SK-N-SH treated with all-trans-retinoic acid at 6 μM for 48 hours (cell line): ENCODE measurements around the gene SIK3.

Source experiments
- ATAC-seq: fragments of 200-7000 bp; cut with Tn5 transposase; 3 replicates; pipeline ENCODE4 v1.9.1; 2020; ENCODE audit warnings: mild to moderate bottlenecking, moderate library complexity
- ARNTL ChIP-seq: fragments of 450-650 bp; formaldehyde crosslinking; IDR thresholded peaks from 2 replicates; pipeline ENCODE4 v1.5.0; 2020; ENCODE audit warnings: low read depth, mild to moderate bottlenecking, moderate library complexity, borderline replicate concordance
- BACH2 ChIP-seq: fragments of 250-450 bp; sonication (Bioruptor Pico); IDR thresholded peaks from 2 replicates; pipeline ENCODE4 v1.9.0; 2021; ENCODE audit warnings: mild to moderate bottlenecking, borderline replicate concordance
- CSDC2 ChIP-seq: fragments of 250-450 bp; sonication (Bioruptor Pico); IDR thresholded peaks from 2 replicates; pipeline ENCODE4 v1.5.0; 2020; ENCODE audit warnings: mild to moderate bottlenecking, moderate library complexity
- ESRRG ChIP-seq: fragments of 250-450 bp; sonication (Bioruptor Pico); IDR thresholded peaks from 2 replicates; pipeline ENCODE4 v1.6.1; 2021; ENCODE audit warnings: mild to moderate bottlenecking
- GLIS3 ChIP-seq: fragments of 250-450 bp; sonication (Bioruptor Pico); IDR thresholded peaks from 2 replicates; pipeline ENCODE4 v1.5.0; 2020; ENCODE audit warnings: mild to moderate bottlenecking, moderate library complexity
- ISL1 ChIP-seq: fragments of 250-450 bp; sonication (Bioruptor Pico); IDR thresholded peaks from 2 replicates; pipeline ENCODE4 v2.1.2; 2022; ENCODE audit warnings: mild to moderate bottlenecking, moderate library complexity
- PPARA ChIP-seq: fragments of 250-450 bp; sonication (Bioruptor Pico); IDR thresholded peaks from 2 replicates; pipeline ENCODE4 v1.5.0; 2020; ENCODE audit warnings: mild to moderate bottlenecking, borderline replicate concordance
- RARB ChIP-seq: fragments of 250-450 bp; sonication (Bioruptor Pico); IDR thresholded peaks from 2 replicates; pipeline ENCODE4 v1.8.0; 2021; ENCODE audit warnings: mild to moderate bottlenecking, moderate library complexity
- SNAI2 ChIP-seq: fragments of 250-450 bp; sonication (Bioruptor Pico); IDR thresholded peaks from 2 replicates; pipeline ENCODE4 v1.5.0; 2020; ENCODE audit warnings: mild to moderate bottlenecking, moderate library complexity
- TCF4 ChIP-seq: fragments of 250-450 bp; sonication (Bioruptor Pico); IDR thresholded peaks from 2 replicates; pipeline ENCODE4 v1.8.0; 2021; ENCODE audit warnings: mild to moderate bottlenecking, moderate library complexity, borderline replicate concordance
- TOX ChIP-seq: fragments of 250-450 bp; sonication (Bioruptor Pico); IDR thresholded peaks from 2 replicates; pipeline ENCODE4 v1.8.0; 2021; ENCODE audit warnings: mild to moderate bottlenecking, moderate library complexity, borderline replicate concordance
- ZC3H10 ChIP-seq: fragments of 250-450 bp; sonication (Bioruptor Pico); IDR thresholded peaks from 2 replicates; pipeline ENCODE4 v1.5.1; 2021; ENCODE audit warnings: mild to moderate bottlenecking, moderate library complexity
- ZFP3 ChIP-seq: fragments of 250-450 bp; sonication (Bioruptor Pico); IDR thresholded peaks from 2 replicates; pipeline ENCODE4 v1.5.0; 2020; ENCODE audit warnings: mild to moderate bottlenecking, moderate library complexity
- ZFP30 ChIP-seq: fragments of 450-650 bp; formaldehyde crosslinking; IDR thresholded peaks from 2 replicates; pipeline ENCODE4 v1.5.0; 2022; ENCODE audit warnings: mild to moderate bottlenecking, moderate library complexity
- ZNF565 ChIP-seq: fragments of 450-650 bp; formaldehyde crosslinking; conservative IDR thresholded peaks from 2 replicates; pipeline ENCODE4 v1.5.0; 2020; ENCODE audit warnings: low read depth, mild to moderate bottlenecking, moderate library complexity
- ZNF70 ChIP-seq: fragments of 450-650 bp; formaldehyde crosslinking; IDR thresholded peaks from 2 replicates; pipeline ENCODE4 v1.5.0; 2020; ENCODE audit warnings: mild to moderate bottlenecking, moderate library complexity
- ZNF8 ChIP-seq: fragments of 450-650 bp; formaldehyde crosslinking; IDR thresholded peaks from 2 replicates; pipeline ENCODE4 v1.5.0; 2020; ENCODE audit warnings: mild to moderate bottlenecking, moderate library complexity
- TF ChIP-seq, protein P1 (sequence below): fragments of 250-450 bp; sonication (Bioruptor Pico); IDR thresholded peaks from 2 replicates; pipeline ENCODE4 v1.8.0; 2020; ENCODE audit warnings: mild to moderate bottlenecking, moderate library complexity, borderline replicate concordance
- TF ChIP-seq, protein P2 (sequence below): fragments of 250-450 bp; sonication (Bioruptor Pico); IDR thresholded peaks from 2 replicates; pipeline ENCODE4 v1.5.1; 2020; ENCODE audit warnings: low read depth, mild to moderate bottlenecking, moderate library complexity
- TF ChIP-seq, protein P3 (sequence below): fragments of 250-450 bp; sonication (Bioruptor Pico); IDR thresholded peaks from 2 replicates; pipeline ENCODE4 v1.5.0; 2020; ENCODE audit warnings: mild to moderate bottlenecking, moderate library complexity
- TF ChIP-seq, protein P4 (sequence below): fragments of 250-450 bp; sonication (Bioruptor Pico); IDR thresholded peaks from 2 replicates; pipeline ENCODE4 v1.5.1; 2021; ENCODE audit warnings: mild to moderate bottlenecking, moderate library complexity
- TF ChIP-seq, protein P5 (sequence below): fragments of 250-450 bp; sonication (Bioruptor Pico); IDR thresholded peaks from 2 replicates; pipeline ENCODE4 v1.8.0; 2021; ENCODE audit warnings: low read depth, mild to moderate bottlenecking, moderate library complexity, borderline replicate concordance

The SIK3 gene

DNA sequence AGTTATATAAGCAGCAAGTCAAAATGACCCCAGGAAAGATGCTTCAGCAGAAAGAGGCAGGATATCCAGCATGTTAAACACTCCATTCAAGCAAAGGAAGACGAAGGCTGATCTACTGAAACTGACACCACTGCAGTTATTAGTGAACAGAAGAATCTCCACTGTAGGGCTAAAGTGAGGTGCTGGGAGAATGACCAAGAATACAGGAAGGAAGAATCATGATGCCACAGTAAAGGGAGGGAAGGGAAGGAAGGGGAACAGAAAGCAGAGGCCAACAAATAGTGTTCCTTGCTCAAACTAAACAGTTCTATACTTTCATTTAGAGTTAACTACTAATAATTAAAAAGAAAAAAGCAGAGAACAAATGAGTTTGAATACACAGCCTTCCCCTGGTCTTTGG lies 92.5 kb downstream of the SIK3 start:
- TF ChIP-seq ZC3H10 (CRISPR knock-in tag): no peak
- TF ChIP-seq PPARA (CRISPR knock-in tag): no peak
- no peak for TF ChIP-seq CSDC2
- TF ChIP-seq, protein P1, sequence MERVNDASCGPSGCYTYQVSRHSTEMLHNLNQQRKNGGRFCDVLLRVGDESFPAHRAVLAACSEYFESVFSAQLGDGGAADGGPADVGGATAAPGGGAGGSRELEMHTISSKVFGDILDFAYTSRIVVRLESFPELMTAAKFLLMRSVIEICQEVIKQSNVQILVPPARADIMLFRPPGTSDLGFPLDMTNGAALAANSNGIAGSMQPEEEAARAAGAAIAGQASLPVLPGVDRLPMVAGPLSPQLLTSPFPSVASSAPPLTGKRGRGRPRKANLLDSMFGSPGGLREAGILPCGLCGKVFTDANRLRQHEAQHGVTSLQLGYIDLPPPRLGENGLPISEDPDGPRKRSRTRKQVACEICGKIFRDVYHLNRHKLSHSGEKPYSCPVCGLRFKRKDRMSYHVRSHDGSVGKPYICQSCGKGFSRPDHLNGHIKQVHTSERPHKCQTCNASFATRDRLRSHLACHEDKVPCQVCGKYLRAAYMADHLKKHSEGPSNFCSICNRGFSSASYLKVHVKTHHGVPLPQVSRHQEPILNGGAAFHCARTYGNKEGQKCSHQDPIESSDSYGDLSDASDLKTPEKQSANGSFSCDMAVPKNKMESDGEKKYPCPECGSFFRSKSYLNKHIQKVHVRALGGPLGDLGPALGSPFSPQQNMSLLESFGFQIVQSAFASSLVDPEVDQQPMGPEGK (CRISPR knock-in tag): no peak
- ATAC-seq: no peak

DNA sequence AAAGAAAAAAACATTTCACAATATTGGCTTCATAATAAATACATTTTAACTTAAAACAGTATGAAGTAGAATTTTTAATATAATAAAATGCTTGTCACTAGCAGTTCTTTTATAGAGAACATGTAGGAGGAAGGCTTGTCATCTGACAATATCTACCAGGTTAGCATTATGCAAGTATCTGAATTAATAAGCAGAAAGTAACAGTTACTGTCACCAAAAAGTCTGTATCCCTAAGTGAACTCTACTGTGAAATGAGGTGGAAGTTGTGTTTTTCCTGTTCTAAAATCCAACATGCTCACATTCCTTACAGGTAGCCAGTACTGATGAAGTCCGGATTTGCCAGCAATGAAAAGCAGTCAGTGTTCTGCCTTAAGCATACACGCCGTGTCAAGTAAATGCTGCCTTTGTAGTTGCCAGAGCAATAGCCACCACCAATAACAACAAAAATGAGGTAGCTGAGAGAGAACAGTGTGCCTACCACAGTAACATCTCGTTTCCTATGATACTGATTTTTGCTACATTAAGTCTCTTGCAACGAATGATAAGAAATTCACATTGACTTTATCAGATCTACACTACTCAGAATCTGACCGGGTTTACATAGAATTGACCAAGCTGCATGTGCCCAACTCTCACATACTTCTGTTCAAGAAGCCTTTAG lies 95.5 kb downstream of the SIK3 start:
- ATAC-seq: no peak
- TF ChIP-seq ISL1 (CRISPR knock-in tag) (no peak), TOX (no peak), ZFP3 (CRISPR knock-in tag) (no peak), TCF4 (CRISPR knock-in tag) (no peak), BACH2 (CRISPR knock-in tag) (no peak)
- TF ChIP-seq, protein P2, sequence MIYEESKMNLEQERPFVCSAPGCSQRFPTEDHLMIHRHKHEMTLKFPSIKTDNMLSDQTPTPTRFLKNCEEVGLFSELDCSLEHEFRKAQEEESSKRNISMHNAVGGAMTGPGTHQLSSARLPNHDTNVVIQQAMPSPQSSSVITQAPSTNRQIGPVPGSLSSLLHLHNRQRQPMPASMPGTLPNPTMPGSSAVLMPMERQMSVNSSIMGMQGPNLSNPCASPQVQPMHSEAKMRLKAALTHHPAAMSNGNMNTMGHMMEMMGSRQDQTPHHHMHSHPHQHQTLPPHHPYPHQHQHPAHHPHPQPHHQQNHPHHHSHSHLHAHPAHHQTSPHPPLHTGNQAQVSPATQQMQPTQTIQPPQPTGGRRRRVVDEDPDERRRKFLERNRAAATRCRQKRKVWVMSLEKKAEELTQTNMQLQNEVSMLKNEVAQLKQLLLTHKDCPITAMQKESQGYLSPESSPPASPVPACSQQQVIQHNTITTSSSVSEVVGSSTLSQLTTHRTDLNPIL: no peak
- TF ChIP-seq, protein P3, sequence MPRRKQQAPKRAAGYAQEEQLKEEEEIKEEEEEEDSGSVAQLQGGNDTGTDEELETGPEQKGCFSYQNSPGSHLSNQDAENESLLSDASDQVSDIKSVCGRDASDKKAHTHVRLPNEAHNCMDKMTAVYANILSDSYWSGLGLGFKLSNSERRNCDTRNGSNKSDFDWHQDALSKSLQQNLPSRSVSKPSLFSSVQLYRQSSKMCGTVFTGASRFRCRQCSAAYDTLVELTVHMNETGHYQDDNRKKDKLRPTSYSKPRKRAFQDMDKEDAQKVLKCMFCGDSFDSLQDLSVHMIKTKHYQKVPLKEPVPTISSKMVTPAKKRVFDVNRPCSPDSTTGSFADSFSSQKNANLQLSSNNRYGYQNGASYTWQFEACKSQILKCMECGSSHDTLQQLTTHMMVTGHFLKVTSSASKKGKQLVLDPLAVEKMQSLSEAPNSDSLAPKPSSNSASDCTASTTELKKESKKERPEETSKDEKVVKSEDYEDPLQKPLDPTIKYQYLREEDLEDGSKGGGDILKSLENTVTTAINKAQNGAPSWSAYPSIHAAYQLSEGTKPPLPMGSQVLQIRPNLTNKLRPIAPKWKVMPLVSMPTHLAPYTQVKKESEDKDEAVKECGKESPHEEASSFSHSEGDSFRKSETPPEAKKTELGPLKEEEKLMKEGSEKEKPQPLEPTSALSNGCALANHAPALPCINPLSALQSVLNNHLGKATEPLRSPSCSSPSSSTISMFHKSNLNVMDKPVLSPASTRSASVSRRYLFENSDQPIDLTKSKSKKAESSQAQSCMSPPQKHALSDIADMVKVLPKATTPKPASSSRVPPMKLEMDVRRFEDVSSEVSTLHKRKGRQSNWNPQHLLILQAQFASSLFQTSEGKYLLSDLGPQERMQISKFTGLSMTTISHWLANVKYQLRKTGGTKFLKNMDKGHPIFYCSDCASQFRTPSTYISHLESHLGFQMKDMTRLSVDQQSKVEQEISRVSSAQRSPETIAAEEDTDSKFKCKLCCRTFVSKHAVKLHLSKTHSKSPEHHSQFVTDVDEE: no peak

DNA sequence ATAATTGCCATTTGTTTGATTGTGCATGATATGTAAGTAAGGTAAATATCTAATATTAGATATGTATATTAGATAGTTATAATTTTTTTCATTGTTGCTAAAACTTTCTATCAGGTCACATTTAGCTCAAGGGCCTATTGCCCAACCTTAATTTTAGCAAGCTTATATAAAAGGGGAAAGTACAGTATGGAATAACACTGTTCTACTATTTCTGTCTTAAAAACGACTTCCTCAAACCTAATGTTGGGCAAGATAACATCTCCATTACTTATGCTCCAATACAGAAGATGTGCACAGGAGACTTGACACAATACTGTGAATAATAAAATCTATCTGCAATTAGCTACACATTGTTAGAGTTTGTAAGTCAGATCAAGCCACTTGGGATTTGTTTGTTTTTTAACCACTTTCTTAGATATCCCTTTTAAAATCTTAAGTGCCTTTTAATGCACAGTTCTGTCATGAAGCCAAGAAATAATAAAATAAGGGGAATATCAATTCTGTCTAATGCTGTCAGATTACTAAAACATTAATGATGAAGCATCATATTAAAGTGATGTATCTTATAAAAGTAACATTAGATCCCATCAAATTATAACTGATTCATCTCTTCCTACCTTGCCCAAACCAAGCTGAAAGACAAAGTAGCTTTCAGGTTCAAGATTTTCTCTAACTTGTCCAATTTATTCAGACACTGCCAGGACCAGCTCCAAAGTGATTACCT lies 98.1 kb downstream of the SIK3 start:
- ATAC-seq: peak; percentile 61
- TF ChIP-seq ISL1 (CRISPR knock-in tag) (peak; percentile 95), SNAI2 (no peak), ZNF565 (CRISPR knock-in tag) (no peak), ZFP3 (CRISPR knock-in tag) (no peak), RARB (CRISPR knock-in tag) (no peak), GLIS3 (CRISPR knock-in tag) (no peak), ARNTL (CRISPR knock-in tag) (no peak), CSDC2 (no peak), TOX (peak; percentile 64; the same call in 1 of the 2 replicates), TCF4 (CRISPR knock-in tag) (no peak), ZNF70 (CRISPR knock-in tag) (no peak), ZFP30 (CRISPR knock-in tag) (no peak), BACH2 (CRISPR knock-in tag) (no peak), ZNF8 (CRISPR knock-in tag) (no peak), ZC3H10 (CRISPR knock-in tag) (peak; percentile 76), PPARA (CRISPR knock-in tag) (no peak), ESRRG (CRISPR knock-in tag) (no peak)
- TF ChIP-seq, protein P1 (CRISPR knock-in tag): 0 out of 2 replicates have a peak, but pooled peaks have one; percentile 47
- TF ChIP-seq, protein P4, sequence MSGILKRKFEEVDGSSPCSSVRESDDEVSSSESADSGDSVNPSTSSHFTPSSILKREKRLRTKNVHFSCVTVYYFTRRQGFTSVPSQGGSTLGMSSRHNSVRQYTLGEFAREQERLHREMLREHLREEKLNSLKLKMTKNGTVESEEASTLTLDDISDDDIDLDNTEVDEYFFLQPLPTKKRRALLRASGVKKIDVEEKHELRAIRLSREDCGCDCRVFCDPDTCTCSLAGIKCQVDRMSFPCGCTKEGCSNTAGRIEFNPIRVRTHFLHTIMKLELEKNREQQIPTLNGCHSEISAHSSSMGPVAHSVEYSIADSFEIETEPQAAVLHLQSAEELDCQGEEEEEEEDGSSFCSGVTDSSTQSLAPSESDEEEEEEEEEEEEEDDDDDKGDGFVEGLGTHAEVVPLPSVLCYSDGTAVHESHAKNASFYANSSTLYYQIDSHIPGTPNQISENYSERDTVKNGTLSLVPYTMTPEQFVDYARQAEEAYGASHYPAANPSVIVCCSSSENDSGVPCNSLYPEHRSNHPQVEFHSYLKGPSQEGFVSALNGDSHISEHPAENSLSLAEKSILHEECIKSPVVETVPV (CRISPR knock-in tag): no peak
- TF ChIP-seq, protein P5, sequence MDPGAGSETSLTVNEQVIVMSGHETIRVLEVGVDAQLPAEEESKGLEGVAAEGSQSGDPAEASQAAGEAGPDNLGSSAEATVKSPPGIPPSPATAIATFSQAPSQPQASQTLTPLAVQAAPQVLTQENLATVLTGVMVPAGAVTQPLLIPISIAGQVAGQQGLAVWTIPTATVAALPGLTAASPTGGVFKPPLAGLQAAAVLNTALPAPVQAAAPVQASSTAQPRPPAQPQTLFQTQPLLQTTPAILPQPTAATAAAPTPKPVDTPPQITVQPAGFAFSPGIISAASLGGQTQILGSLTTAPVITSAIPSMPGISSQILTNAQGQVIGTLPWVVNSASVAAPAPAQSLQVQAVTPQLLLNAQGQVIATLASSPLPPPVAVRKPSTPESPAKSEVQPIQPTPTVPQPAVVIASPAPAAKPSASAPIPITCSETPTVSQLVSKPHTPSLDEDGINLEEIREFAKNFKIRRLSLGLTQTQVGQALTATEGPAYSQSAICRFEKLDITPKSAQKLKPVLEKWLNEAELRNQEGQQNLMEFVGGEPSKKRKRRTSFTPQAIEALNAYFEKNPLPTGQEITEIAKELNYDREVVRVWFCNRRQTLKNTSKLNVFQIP (CRISPR knock-in tag): no peak
- TF ChIP-seq, protein P3: no peak
